ENCODE measurements around the gene H6PD.

Gene H6PD

GRCh38 chr1:9245230-9245619 lies 10.7 kb downstream of the H6PD start:
- no peak overlapping the region for H3K4me3 ChIP-seq (replicated peaks; ENCODE audit: low read depth, low read length)
- TF ChIP-seq, protein P1, sequence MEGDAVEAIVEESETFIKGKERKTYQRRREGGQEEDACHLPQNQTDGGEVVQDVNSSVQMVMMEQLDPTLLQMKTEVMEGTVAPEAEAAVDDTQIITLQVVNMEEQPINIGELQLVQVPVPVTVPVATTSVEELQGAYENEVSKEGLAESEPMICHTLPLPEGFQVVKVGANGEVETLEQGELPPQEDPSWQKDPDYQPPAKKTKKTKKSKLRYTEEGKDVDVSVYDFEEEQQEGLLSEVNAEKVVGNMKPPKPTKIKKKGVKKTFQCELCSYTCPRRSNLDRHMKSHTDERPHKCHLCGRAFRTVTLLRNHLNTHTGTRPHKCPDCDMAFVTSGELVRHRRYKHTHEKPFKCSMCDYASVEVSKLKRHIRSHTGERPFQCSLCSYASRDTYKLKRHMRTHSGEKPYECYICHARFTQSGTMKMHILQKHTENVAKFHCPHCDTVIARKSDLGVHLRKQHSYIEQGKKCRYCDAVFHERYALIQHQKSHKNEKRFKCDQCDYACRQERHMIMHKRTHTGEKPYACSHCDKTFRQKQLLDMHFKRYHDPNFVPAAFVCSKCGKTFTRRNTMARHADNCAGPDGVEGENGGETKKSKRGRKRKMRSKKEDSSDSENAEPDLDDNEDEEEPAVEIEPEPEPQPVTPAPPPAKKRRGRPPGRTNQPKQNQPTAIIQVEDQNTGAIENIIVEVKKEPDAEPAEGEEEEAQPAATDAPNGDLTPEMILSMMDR (IDR thresholded peaks at IDR 0.05; ENCODE audit: low read length, missing control alignments) = no peak
- DNase-seq (ENCODE audit: low read depth) = no peak

GRCh38 chr1:9245661-9246060 lies 11.1 kb downstream of the H6PD start:
- no peak for DNase-seq (ENCODE audit: low read depth)

DNA sequence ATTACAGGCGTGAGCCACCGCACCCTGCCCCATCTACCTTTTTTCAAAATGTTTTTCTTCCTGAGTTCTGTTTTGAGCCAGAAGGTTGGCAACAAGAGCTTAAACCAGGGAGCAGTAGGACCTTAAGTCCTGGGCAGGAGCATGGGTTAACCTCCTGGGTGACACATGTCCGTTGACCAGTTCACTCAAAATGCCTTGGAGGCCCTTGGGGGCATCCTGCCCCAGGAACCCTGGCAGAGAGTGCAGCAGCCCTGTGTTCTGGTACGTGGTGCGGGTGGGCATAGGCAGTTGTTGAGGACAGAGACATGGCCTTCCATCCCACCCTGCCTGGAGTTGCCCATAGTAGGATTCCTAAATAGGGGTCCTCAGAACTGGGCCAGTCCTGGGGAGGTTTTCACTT lies 11.6 kb downstream of the H6PD start:
- no peak overlapping the region for H3K4me3 ChIP-seq (replicated peaks; ENCODE audit: low read depth, low read length)
- DNase-seq (ENCODE audit: low read depth) = no peak
- TF ChIP-seq, protein P1 (IDR thresholded peaks at IDR 0.05; ENCODE audit: low read length, missing control alignments) = no peak

More at GRCh38 chr1:9245661-9246060, 11.1 kb downstream of the H6PD start:
- no peak overlapping the region for H3K4me3 ChIP-seq (replicated peaks; ENCODE audit: low read depth, low read length)
- TF ChIP-seq, protein P1 (IDR thresholded peaks at IDR 0.05; ENCODE audit: low read length, missing control alignments) = no peak

- H3K4me3 ChIP-seq (replicated peaks; ENCODE audit: low read depth, low read length) = no peak overlapping the region
- DNase-seq (ENCODE audit: low read depth) = no peak
- TF ChIP-seq, protein P1 (IDR thresholded peaks at IDR 0.05; ENCODE audit: low read length, missing control alignments) = no peak
Observed at GRCh38 chr1:9246841-9247785, 12.5 kb downstream of the H6PD start.

DNA sequence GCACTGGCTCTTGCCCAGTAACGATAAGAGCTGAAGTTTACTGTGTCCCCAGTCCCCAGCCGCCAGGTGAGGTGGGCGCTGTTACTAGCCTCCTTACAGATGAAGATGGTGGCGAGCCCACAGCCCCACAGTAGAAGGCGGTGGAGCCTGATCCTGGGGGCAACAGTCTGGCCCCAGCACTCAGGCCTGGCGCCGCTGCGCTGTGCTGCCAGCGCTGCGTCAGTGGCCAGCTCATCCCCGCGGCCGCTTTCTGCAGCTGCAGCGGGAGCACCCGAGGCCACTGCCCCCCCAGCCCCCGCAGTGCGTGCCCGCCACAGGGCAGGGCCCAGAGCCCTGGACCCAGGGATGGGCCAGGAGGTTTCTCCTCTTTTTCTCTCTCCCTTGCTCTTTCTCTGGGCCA lies 13.3 kb downstream of the H6PD start:
- no peak overlapping the region for H3K4me3 ChIP-seq (replicated peaks; ENCODE audit: low read depth, low read length)
- TF ChIP-seq, protein P1 (IDR thresholded peaks at IDR 0.05; ENCODE audit: low read length, missing control alignments) = no peak
- DNase-seq (ENCODE audit: low read depth) = no peak

DNA sequence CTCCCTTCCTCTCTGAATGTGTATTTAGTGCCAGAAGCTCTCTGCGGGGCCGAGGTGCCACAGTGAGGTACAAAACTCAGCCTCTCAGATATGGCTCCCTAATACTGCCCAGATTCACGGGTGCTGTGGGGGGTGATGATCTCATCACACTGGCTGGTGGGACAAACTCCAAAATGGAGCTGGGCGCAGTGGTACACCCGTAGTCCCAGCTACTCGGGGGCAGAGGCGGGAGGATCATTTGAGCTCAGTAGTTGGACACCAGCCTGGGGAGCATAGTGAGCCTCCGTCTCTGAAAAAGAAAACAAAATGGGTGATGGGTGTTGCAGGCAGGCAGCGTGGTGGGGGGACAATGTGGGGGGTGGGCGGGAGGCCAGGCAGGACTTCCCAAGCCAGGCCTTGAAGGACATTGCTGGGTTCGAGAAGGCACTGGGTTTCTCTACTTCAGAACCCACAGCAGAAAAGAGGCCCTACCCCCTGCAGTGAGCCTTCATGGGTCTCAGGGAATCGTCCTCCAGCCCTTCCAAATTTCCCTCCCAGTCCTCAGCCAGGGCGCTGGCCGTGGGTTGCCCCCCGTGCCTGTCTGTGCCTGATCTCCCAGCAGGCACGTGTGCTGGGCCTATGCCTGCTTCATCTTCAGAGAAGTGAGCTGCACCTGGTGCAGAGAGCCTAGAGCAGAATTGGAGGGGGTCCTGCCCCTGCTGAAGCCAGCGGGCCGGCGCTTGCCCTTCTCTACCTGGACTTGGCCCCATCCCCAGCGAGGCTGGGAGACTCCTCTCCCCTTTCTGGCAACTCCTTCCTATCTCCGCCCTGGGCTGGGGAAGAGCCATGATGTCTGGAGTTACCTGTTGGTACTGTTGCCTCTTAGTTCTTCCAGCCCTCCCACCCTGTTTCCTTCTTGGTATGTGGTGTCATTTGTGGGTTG lies 14.0 kb downstream of the H6PD start:
- DNase-seq (ENCODE audit: low read depth) = no peak

More for the DNA sequence above, 14.0 kb downstream of the H6PD start:
- TF ChIP-seq, protein P1 (IDR thresholded peaks at IDR 0.05; ENCODE audit: low read length, missing control alignments) = no peak
- no peak overlapping the region for H3K4me3 ChIP-seq (replicated peaks; ENCODE audit: low read depth, low read length)

Measured in fibroblast of pulmonary artery (primary cell).